Fibroblast of villous mesenchyme (primary cell): ENCODE results near the gene TTC7B. TPM values are rescaled to one million over a fixed set of nuclear protein-coding genes. Genes with fewer than 3 reads are reported as not detected.
"Not testable (repeated sequence)": the region's sequence is repeated elsewhere in the genome, so short reads cannot be mapped to it uniquely, and the experiment has no call there.

Experiments
- DNase-seq: peaks from one replicate; pipeline ENCODE4 v3.0.0-alpha.2; 2010; ENCODE audit warnings: low read depth
- H3K4me3 ChIP-seq: 2 replicates; pipeline ENCODE4 v1.5.1; 2011; ENCODE audit warnings: low read depth, mild to moderate bottlenecking, low read length
- CTCF ChIP-seq: IDR thresholded peaks from 2 replicates; pipeline ENCODE4 v1.5.1; 2012; ENCODE audit warnings: low read depth, mild to moderate bottlenecking, low read length; ENCODE audit not compliant: insufficient read depth
- total RNA-seq: library from RNA; depleted of rRNA; stranded (reverse); fragments of >200 nt; gene quantifications from 2 replicates; pipeline ENCODE4 v1.2.3, GENCODE V29; 2012

TTC7B gene
- total RNA-seq: 16.8 and 25.8 TPM in 2 replicates

GRCh38 chr14:90815822-90816662, at the start of gene TTC7B:
Gene TTC7B (minus strand): TSS chr14:90816430. CDS start chr14:90816295, 135 bp downstream.
- TF ChIP-seq CTCF: no peak
- DNase-seq: no peak
- H3K4me3 ChIP-seq: peak within 1 kb of the TSS; percentile 76

- no peak for TF ChIP-seq CTCF
- no peak overlapping the region for H3K4me3 ChIP-seq
- DNase-seq: no peak
Observed at GRCh38 chr14:90864741-90865140, 48.5 kb upstream of the TTC7B start.

- H3K4me3 ChIP-seq: no peak overlapping the region
Observed at GRCh38 chr14:90858511-90858910, 42.3 kb upstream of the TTC7B start.

GRCh38 chr14:90857866-90858265, 41.6 kb upstream of the TTC7B start:
- H3K4me3 ChIP-seq: no peak overlapping the region
- no peak for TF ChIP-seq CTCF
- no peak for DNase-seq

More at GRCh38 chr14:90858511-90858910, 42.3 kb upstream of the TTC7B start:
- DNase-seq: no peak
- no peak for TF ChIP-seq CTCF

GRCh38 chr14:90856115-90856514, 39.9 kb upstream of the TTC7B start:
- not testable (repeated sequence) for DNase-seq, H3K4me3 ChIP-seq

GRCh38 chr14:90853116-90853515, 36.9 kb upstream of the TTC7B start:
- no peak overlapping the region for H3K4me3 ChIP-seq
- TF ChIP-seq CTCF: no peak
- peak; percentile 74 for DNase-seq

- H3K4me3 ChIP-seq: no peak overlapping the region
- no peak for DNase-seq
- TF ChIP-seq CTCF: no peak
Observed at GRCh38 chr14:90851327-90852036, 35.3 kb upstream of the TTC7B start.
